HFF-Myc (cell line): ENCODE data around the gene PHLPP1.

ENCODE experiments used
- DNase-seq: peaks from one replicate; pipeline ENCODE4 v3.0.0-alpha.2; 2011; ENCODE audit warnings: low read depth; ENCODE audit errors: extremely low read depth
- H3K4me3 ChIP-seq: replicated peaks from 2 replicates; pipeline ENCODE4 v1.5.1; 2011; ENCODE audit warnings: low read depth, mild to moderate bottlenecking, control low read depth, low read length
- TF ChIP-seq, protein P1 (sequence below): IDR thresholded peaks from 2 replicates; pipeline ENCODE4 v1.5.1; 2012; ENCODE audit warnings: mild to moderate bottlenecking, low read depth, low read length, control low read depth; ENCODE audit errors: missing control alignments

Gene PHLPP1

DNA sequence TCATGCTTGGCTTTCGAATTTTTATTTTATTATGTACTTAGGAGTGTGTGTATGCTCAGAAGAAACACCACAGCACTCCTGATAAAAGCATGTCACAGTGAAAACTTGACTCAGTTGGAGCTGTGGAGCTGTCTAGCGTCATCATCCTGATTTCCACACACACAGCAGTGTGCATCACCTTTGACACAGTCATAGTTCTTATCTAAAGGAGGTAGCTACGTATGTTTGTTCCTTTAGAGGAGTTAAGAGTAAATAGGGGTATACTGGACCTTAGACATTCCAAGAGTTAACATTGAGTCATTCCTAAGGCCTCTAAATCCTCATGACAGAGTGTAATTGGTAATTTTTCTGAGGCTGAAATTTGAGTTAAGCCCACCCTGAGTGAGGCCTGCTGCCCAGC is 96.9 kb downstream of the PHLPP1 start:
- TF ChIP-seq, protein P1, sequence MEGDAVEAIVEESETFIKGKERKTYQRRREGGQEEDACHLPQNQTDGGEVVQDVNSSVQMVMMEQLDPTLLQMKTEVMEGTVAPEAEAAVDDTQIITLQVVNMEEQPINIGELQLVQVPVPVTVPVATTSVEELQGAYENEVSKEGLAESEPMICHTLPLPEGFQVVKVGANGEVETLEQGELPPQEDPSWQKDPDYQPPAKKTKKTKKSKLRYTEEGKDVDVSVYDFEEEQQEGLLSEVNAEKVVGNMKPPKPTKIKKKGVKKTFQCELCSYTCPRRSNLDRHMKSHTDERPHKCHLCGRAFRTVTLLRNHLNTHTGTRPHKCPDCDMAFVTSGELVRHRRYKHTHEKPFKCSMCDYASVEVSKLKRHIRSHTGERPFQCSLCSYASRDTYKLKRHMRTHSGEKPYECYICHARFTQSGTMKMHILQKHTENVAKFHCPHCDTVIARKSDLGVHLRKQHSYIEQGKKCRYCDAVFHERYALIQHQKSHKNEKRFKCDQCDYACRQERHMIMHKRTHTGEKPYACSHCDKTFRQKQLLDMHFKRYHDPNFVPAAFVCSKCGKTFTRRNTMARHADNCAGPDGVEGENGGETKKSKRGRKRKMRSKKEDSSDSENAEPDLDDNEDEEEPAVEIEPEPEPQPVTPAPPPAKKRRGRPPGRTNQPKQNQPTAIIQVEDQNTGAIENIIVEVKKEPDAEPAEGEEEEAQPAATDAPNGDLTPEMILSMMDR: no peak
- no peak for DNase-seq
- no peak overlapping the region for H3K4me3 ChIP-seq

DNA sequence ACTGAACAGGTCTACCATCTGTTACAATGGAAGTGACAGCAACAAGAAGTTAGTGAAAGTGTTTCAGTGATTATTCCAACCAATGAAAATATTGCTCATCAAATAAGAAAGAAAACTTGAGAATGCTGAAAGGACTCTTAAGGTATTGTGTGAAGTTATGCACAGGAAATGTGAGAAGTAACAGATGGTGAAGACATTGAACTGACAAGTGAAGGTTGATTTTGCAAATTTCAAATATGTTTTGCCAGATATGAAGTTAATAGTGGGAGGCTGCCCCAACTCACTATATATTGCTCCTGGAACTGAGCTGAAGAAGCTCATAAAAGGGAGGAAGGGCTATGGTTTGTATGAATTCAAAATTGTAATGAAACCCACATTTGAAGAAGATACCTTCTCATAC is 97.5 kb downstream of the PHLPP1 start:
- no peak for DNase-seq
- no peak overlapping the region for H3K4me3 ChIP-seq
- TF ChIP-seq, protein P1: no peak

DNA sequence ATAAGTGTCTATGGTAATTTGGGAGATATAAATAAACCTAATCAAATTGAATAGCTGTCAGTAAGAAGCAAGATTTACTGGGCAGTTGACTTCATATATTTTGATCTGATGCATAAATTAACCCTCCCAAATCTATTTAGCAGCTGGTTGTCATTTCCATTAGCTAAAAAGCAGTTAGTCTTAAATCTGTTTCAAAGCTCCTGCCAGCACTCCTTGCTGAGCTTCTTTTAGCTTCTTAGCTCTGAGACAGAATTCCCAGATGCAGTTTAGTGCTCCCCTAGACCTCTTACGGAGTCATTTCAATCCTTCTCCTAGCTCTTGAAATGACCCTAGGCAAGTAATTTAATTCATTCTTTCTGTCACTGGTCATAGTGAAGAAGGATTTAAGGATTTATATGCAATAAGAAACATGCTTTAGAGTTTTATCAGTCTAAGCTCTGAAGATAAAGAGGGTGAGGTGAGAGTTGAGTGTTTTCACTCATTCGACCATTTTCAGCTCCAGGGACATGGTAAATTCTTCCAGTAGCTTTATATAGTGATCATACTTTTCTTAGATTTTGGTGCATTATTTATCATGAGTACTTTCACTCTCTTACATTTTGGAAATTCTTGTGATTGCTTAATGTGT is 98.9 kb downstream of the PHLPP1 start:
- TF ChIP-seq, protein P1: no peak
- no peak for DNase-seq
- no peak overlapping the region for H3K4me3 ChIP-seq

DNA sequence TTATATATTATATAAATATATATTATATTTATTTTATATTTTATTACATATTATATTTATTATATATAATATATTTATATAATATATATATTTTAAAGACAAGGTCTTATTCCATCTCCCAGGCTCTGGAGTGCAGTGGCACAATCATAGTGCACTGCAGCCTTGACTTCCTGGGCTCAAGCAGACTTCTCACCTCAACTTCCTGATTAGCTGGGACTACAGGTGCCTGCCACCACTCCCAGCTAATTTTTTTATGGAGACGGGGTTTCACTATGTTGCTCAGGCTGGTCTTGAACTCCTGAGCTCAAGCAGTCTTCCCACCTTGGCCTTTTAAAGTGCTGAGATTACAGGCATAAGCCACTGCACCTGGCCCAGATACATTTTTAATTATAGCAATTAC is 110.0 kb downstream of the PHLPP1 start:
- TF ChIP-seq, protein P1: no peak
- H3K4me3 ChIP-seq: no peak overlapping the region
- DNase-seq: no peak

DNA sequence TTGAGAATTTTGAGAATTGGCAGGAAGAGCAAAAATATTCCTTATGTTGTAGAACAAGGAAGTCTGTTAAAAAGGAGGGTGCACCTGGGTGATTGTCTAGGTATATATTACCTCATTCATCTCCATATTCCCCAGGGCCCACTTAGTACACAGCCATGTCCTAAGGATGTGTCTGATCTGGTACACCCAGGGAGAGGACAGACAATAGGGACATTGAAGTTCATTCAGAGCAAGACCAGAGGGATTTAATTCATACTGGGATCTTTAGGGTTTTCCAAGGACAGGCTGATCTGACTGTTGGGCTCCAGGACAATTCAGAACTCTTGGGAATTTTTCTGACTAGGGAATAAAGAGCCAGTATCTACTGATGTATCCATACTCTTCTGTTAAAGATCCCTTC is 112.1 kb downstream of the PHLPP1 start:
- TF ChIP-seq, protein P1: no peak
- DNase-seq: no peak
- no peak overlapping the region for H3K4me3 ChIP-seq

DNA sequence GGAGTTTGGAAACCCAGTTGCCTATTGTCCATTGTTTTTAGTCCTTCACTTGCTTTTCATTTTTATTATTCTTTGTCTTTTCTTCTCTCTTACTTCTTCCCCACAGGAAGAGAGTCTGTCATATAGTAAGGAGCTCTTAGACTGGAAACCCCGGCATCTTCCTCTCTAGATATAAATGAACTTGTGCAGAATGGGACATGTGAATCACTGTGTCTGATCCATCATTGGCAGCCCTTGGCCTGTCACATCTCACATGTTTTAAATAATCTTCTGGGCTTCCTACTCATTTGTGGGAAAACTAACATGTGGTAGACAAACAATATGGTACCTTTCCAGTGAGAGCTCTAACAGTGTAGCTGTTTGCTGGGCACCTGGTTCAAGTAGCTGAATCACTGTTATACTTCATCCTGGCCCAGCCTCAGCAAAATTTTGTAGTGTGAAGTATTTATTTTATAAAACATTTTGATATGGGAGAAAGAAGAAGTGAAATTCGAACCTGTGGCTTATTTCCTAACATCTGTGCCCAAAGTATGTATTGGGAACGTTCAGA is 112.8 kb downstream of the PHLPP1 start:
- TF ChIP-seq, protein P1: no peak
- H3K4me3 ChIP-seq: no peak overlapping the region
- no peak for DNase-seq

DNA sequence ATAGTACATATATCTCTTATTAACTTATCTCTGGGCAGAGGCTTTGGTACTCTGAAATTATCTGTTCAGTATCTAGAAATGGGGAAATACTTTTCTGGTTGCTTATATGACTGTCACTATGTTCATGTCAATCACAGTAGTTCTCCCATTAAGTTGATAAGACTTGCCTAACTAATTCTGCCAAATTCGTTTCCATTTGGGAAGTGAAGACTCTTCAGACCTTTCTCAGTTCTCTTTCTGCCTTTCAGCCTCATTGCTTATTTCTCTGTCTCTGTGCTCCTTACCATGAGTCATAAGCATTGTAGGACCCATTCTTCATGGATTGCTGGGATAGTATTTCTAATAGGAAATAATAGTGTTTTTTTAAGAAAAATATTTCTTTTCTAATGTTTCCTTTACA is 113.5 kb downstream of the PHLPP1 start:
- H3K4me3 ChIP-seq: no peak overlapping the region
- TF ChIP-seq, protein P1: no peak
- DNase-seq: no peak
